HG03103 (cell line): ENCODE measurements around the gene ZFP91.

Experiments
- ATAC-seq: cut with Tn5 transposase; IDR thresholded peaks from one replicate; pipeline ENCODE4 v1.9.1; 2021; ENCODE audit warnings: low read depth; ENCODE audit not compliant: unreplicated experiment

The ZFP91 gene

GRCh38 chr11:58625086-58625485 is 46.2 kb downstream of the ZFP91 start:
- no peak for ATAC-seq

- no peak for ATAC-seq
Measured at GRCh38 chr11:58625826-58626460, 47.1 kb downstream of the ZFP91 start.

- ATAC-seq: no peak
Measured at GRCh38 chr11:58626934-58627483, 48.1 kb downstream of the ZFP91 start.

GRCh38 chr11:58628446-58628845 is 49.6 kb downstream of the ZFP91 start:
- ATAC-seq: no peak

GRCh38 chr11:58629857-58630256 is 51.0 kb downstream of the ZFP91 start:
- no peak for ATAC-seq

- no peak for ATAC-seq
Measured at GRCh38 chr11:58631378-58631777, 52.5 kb downstream of the ZFP91 start.

GRCh38 chr11:58632510-58632909 is 53.6 kb downstream of the ZFP91 start:
- ATAC-seq: no peak

GRCh38 chr11:58636587-58636986 is 57.7 kb downstream of the ZFP91 start:
- ATAC-seq: no peak

- ATAC-seq: no peak
Measured at GRCh38 chr11:58637371-58637770, 58.5 kb downstream of the ZFP91 start.

GRCh38 chr11:58639103-58639502 is 60.2 kb downstream of the ZFP91 start:
- ATAC-seq: no peak

GRCh38 chr11:58639669-58640068 is 60.8 kb downstream of the ZFP91 start:
- no peak for ATAC-seq

GRCh38 chr11:58640386-58641023 is 61.6 kb downstream of the ZFP91 start:
- ATAC-seq: no peak

GRCh38 chr11:58641341-58641740 is 62.5 kb downstream of the ZFP91 start:
- no peak for ATAC-seq

GRCh38 chr11:58641803-58642581 is 63.1 kb downstream of the ZFP91 start:
- ATAC-seq: no peak

- ATAC-seq: no peak
Measured at GRCh38 chr11:58645854-58646253, 67.0 kb downstream of the ZFP91 start.

- peak; percentile 80 for ATAC-seq
Measured at GRCh38 chr11:58647141-58647699, 68.4 kb downstream of the ZFP91 start.

- peak; percentile 4 for ATAC-seq
Measured at GRCh38 chr11:58647866-58648265, 69.0 kb downstream of the ZFP91 start.

- no peak for ATAC-seq
Measured at GRCh38 chr11:58649623-58650022, 70.8 kb downstream of the ZFP91 start.

GRCh38 chr11:58650496-58650895 is 71.6 kb downstream of the ZFP91 start:
- no peak for ATAC-seq

GRCh38 chr11:58652726-58653280 is 73.9 kb downstream of the ZFP91 start:
- ATAC-seq: no peak
